ENCODE measurements around the gene PNPLA8.

The PNPLA8 gene

GRCh38 chr7:108503112-108504026 lies 22.6 kb downstream of the PNPLA8 start:
- no peak for DNase-seq
- no peak for TF ChIP-seq GATA1 (IDR thresholded peaks at IDR 0.05; ENCODE audit: low read depth, low read length)
- TF ChIP-seq POLR2A (IDR thresholded peaks at IDR 0.05; ENCODE audit: low read length), result no peak

DNA sequence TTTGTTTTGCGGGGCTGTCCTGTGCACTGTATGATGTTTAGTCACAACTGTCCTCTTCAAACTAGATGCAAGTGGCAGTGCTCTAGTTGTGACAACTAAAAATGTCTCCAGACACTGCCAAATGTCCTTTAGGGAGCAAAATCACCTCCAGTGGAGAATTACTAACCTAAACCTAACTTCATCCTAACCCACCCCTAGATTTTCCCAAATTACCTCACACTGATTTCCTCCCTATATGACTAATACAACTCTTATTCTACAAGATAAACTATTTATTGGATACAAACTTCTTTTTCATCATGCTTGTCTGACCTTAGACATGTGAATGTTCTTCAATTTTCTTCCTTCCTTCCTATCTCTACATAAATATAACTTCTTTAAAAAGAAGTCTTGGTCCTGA lies 26.4 kb downstream of the PNPLA8 start:
- no peak for DNase-seq
- no peak for TF ChIP-seq POLR2A (IDR thresholded peaks at IDR 0.05; ENCODE audit: low read length)
- no peak for TF ChIP-seq GATA1 (IDR thresholded peaks at IDR 0.05; ENCODE audit: low read depth, low read length)

DNA sequence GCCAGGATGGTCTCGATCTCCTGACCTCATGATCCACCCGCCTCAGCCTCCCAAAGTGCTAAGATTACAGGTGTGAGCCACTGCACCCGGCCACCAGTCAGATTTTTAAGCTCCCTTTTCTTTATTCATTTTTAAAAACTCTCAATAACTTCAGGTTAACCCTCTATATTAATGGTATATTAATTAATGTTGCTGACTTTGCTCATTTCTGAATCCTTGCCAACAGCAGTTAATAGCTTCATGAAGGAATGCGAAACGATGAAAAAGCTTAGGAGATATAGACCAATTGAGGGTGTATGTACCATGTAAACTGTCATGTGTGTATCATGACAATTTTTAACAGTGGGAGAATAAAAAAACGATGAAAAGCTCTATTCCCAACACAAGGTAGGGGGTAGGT lies 27.5 kb downstream of the PNPLA8 start:
- no peak for DNase-seq
- TF ChIP-seq POLR2A (IDR thresholded peaks at IDR 0.05; ENCODE audit: low read length) (no peak), GATA1 (IDR thresholded peaks at IDR 0.05; ENCODE audit: low read depth, low read length) (no peak)

DNA sequence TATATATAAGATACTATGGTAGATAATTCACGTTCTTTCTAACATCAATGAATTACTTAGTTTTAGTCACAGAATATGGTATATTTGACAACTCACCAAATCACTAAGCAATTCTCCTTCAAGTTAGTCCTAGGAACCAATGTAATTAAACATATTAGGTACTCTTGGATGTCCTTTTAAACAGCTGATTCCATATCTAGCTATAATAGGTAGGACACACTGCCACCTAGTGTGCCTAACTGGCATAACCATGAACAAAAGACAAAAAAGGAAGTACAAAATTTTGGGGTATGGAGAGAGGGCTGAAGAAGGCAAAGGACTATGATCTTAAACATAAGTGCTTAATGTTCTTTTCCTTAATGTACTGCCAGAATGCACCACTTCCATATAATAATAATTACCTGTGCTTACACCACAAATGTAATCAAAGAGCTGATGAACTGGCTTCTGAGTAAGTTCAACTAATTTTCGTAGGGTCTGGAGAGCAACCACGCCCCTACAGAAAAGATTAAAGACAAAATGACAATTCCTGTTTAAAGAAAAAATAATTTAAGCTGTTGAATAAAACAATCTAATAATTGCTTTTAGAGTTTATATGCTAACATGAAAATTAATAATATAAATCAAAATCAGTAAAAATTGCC lies 28.7 kb downstream of the PNPLA8 start:
- no peak for TF ChIP-seq POLR2A (IDR thresholded peaks at IDR 0.05; ENCODE audit: low read length)
- TF ChIP-seq GATA1 (IDR thresholded peaks at IDR 0.05; ENCODE audit: low read depth, low read length), result no peak
- peak; percentile 60 to 78 for DNase-seq

DNA sequence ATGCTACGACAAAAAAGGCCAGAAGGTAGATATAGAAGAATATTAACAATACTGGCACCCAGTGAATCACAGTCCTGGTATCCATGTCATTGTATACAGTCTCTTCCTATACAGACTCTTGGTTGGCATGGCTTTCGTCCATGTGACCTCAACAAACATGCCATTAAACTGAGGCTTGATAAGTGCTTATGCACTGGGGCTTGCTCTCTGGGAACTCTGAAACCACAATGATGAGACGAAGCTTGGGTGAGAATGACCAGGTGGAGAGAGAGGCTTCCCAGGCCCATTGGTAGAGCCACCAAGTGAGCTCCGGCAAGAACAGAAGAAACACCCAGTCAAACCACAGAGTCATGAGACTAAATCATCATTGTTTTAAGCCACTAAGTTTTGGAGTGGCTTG lies 33.2 kb downstream of the PNPLA8 start:
- no peak for TF ChIP-seq GATA1 (IDR thresholded peaks at IDR 0.05; ENCODE audit: low read depth, low read length)
- TF ChIP-seq POLR2A (IDR thresholded peaks at IDR 0.05; ENCODE audit: low read length), result no peak
- DNase-seq, result no peak

- DNase-seq, result peak; percentile 41 to 64
- no peak for TF ChIP-seq POLR2A (IDR thresholded peaks at IDR 0.05; ENCODE audit: low read length)
- TF ChIP-seq GATA1 (IDR thresholded peaks at IDR 0.05; ENCODE audit: low read depth, low read length), result no peak
Observed at GRCh38 chr7:108488768-108489538, 37.0 kb downstream of the PNPLA8 start.

- DNase-seq, result no peak
- TF ChIP-seq POLR2A (IDR thresholded peaks at IDR 0.05; ENCODE audit: low read length) (no peak), GATA1 (IDR thresholded peaks at IDR 0.05; ENCODE audit: low read depth, low read length) (no peak)
Observed at GRCh38 chr7:108487646-108488045, 38.3 kb downstream of the PNPLA8 start.

GRCh38 chr7:108486291-108486966 lies 39.5 kb downstream of the PNPLA8 start:
- no peak for DNase-seq
- TF ChIP-seq POLR2A (IDR thresholded peaks at IDR 0.05; ENCODE audit: low read length) (no peak), GATA1 (IDR thresholded peaks at IDR 0.05; ENCODE audit: low read depth, low read length) (no peak)

- DNase-seq, result no peak
- TF ChIP-seq GATA1 (IDR thresholded peaks at IDR 0.05; ENCODE audit: low read depth, low read length) (no peak), POLR2A (IDR thresholded peaks at IDR 0.05; ENCODE audit: low read length) (no peak)
Observed at GRCh38 chr7:108484137-108484536, 41.8 kb downstream of the PNPLA8 start.

DNA sequence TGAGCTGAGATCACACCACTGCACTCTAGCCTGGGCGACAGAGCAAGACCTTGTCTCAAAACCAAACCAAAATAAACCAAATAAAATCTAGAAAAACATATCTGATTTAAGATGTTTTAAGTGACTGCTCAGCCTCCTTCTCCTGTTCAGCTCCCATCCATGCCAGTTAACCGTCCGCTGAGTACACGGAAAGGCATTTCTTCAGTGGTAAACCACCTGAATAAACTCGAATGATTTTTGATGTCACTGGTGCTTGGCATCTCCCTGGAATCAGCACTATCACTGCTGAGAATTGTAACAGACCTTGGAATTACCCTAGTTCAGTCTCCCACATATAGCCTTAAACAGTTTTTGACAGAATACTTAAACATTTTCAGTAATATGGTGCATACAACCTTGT lies 45.6 kb downstream of the PNPLA8 start:
- TF ChIP-seq POLR2A (IDR thresholded peaks at IDR 0.05; ENCODE audit: low read length) (no peak), GATA1 (IDR thresholded peaks at IDR 0.05; ENCODE audit: low read depth, low read length) (no peak)

DNA sequence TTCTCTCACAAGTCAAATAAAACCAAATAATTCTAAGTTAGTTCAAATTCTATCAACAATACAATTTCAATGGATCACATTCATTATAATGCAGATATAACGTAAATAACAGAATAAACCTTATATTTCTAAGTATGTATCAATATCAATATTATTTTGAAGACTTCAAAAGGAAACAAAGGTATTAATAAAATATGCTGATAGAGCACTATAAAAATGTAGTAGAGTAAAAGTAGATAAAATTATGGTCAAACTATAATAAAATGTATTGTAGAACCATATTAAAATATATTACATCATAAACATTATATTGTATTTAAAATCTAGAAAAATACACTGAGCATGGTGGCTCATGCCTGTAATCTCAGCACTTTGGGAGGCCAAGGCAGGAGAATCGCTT lies 46.2 kb downstream of the PNPLA8 start:
- DNase-seq, result no peak
- no peak for TF ChIP-seq GATA1 (IDR thresholded peaks at IDR 0.05; ENCODE audit: low read depth, low read length)
- no peak for TF ChIP-seq POLR2A (IDR thresholded peaks at IDR 0.05; ENCODE audit: low read length)

More for the DNA sequence above, 45.6 kb downstream of the PNPLA8 start:
- no peak for DNase-seq

- no peak for DNase-seq
- TF ChIP-seq POLR2A (IDR thresholded peaks at IDR 0.05; ENCODE audit: low read length) (no peak), GATA1 (IDR thresholded peaks at IDR 0.05; ENCODE audit: low read depth, low read length) (no peak)
Observed at GRCh38 chr7:108479118-108479517, 46.8 kb downstream of the PNPLA8 start.

GRCh38 chr7:108468246-108468645 lies 57.7 kb downstream of the PNPLA8 start:
- no peak for DNase-seq

More at GRCh38 chr7:108468246-108468645, 57.7 kb downstream of the PNPLA8 start:
- TF ChIP-seq GATA1 (IDR thresholded peaks at IDR 0.05; ENCODE audit: low read depth, low read length), result no peak
- no peak for TF ChIP-seq POLR2A (IDR thresholded peaks at IDR 0.05; ENCODE audit: low read length)

Measured in erythroblast (primary cell).